Measurements from ENCODE around the gene ADAMTS7. TPM values are rescaled to one million over a fixed set of nuclear protein-coding genes. Genes with fewer than 3 reads are reported as not detected.

Gene ADAMTS7
- total RNA-seq, 4 donors from 2014 or later: 0.42 to 1.1 (median 0.76) TPM

GRCh38 chr15:78811825-78812183 lies 540 bp upstream of the ADAMTS7 start:
- H3K4me1 ChIP-seq: peaks cover 0 to 8% of the 10 kb centered on the region in 2 donors
- peak overlapping the region; percentile 54 to 72 (median 65) for H3K27ac ChIP-seq
- DNase-seq (no peak), ATAC-seq (peak in 1 of 2 donors; percentile 25)
- no peaks in the 10 kb centered on the region for H3K9me3 ChIP-seq
- no peaks in the 10 kb centered on the region for H3K36me3 ChIP-seq
- in situ Hi-C loops (cut with MboI; ENCODE audit: low sequenced_read_pairs in 4 of 4): no loop called here
- intact Hi-C loops (cut with DNase I; ENCODE audit: low total_unique reads): loop anchor here (5.0 kb wide), 1 partner anchor 50 kb away; no protein-coding TSS in a partner anchor
- H3K4me3 ChIP-seq: peak overlapping the region; percentile 57 to 71 (median 66)
- TF ChIP-seq POLR2A (IDR thresholded peaks at IDR 0.05): no peak
- peak in 2 of 5 experiments; percentile 7 to 9 for TF ChIP-seq CTCF (IDR thresholded peaks at IDR 0.05 in 4 of 5, conservative IDR thresholded peaks at IDR 0.05 in 1 of 5)
- H3K27me3 ChIP-seq: peaks cover 0 to 12% (median 4%) of the 10 kb centered on the region in 3 donors

- peak overlapping the region; percentile 52 to 63 (median 56) for H3K27ac ChIP-seq
- peaks cover 0 to 8% of the 10 kb centered on the region in 2 donors for H3K4me1 ChIP-seq
- H3K9me3 ChIP-seq: no peaks in the 10 kb centered on the region
- H3K27me3 ChIP-seq: peaks cover 0 to 12% (median 4%) of the 10 kb centered on the region in 3 donors
- intact Hi-C loops (cut with DNase I; ENCODE audit: low total_unique reads) (loop anchor here (5.0 kb wide), 1 partner anchor 48 kb away; no protein-coding TSS in a partner anchor), in situ Hi-C loops (cut with MboI; ENCODE audit: low sequenced_read_pairs in 4 of 4) (no loop called here)
- H3K36me3 ChIP-seq: no peaks in the 10 kb centered on the region
- DNase-seq: peak in 1 of 2 donors; percentile 20
- TF ChIP-seq CTCF (IDR thresholded peaks at IDR 0.05 in 4 of 5, conservative IDR thresholded peaks at IDR 0.05 in 1 of 5): no peak
- no peak for TF ChIP-seq POLR2A (IDR thresholded peaks at IDR 0.05)
- H3K4me3 ChIP-seq: peak overlapping the region; percentile 57 to 71 (median 66)
- peak; percentile 34 to 35 for ATAC-seq
Observed at GRCh38 chr15:78810362-78811123, 721 bp downstream of the ADAMTS7 start.

- peak overlapping the region; percentile 57 to 71 (median 66) for H3K4me3 ChIP-seq
- H3K4me1 ChIP-seq: peaks cover 0 to 8% of the 10 kb centered on the region in 2 donors
- no peaks in the 10 kb centered on the region for H3K36me3 ChIP-seq
- H3K27me3 ChIP-seq: peaks cover 0 to 12% (median 4%) of the 10 kb centered on the region in 3 donors
- no peak for TF ChIP-seq POLR2A (IDR thresholded peaks at IDR 0.05)
- no peak for ATAC-seq
- no peak for DNase-seq
- H3K9me3 ChIP-seq: no peaks in the 10 kb centered on the region
- in situ Hi-C loops (cut with MboI; ENCODE audit: low sequenced_read_pairs in 4 of 4): no loop called here
- H3K27ac ChIP-seq: peak overlapping the region; percentile 52 to 63 (median 56)
- intact Hi-C loops (cut with DNase I; ENCODE audit: low total_unique reads): loop anchor here (5.0 kb wide), 1 partner anchor 48 kb away; no protein-coding TSS in a partner anchor
Observed at GRCh38 chr15:78810003-78810361, 1.3 kb downstream of the ADAMTS7 start.

GRCh38 chr15:78808550-78808949 lies 2.7 kb downstream of the ADAMTS7 start:
- Histone ChIP-seq H3K4me1 (peaks cover 0 to 8% of the 10 kb centered on the region in 2 donors), H3K27me3 (peaks cover 0 to 12% (median 4%) of the 10 kb centered on the region in 3 donors), H3K27ac (no peak overlapping the region), H3K9me3 (no peaks in the 10 kb centered on the region), H3K4me3 (no peak overlapping the region), H3K36me3 (no peaks in the 10 kb centered on the region)
- in situ Hi-C loops (cut with MboI; ENCODE audit: low sequenced_read_pairs in 4 of 4): no loop called here
- no peak for DNase-seq
- intact Hi-C loops (cut with DNase I; ENCODE audit: low total_unique reads): no loop called here
- no peak for ATAC-seq
- TF ChIP-seq POLR2A (IDR thresholded peaks at IDR 0.05): no peak
- TF ChIP-seq CTCF (IDR thresholded peaks at IDR 0.05 in 4 of 5, conservative IDR thresholded peaks at IDR 0.05 in 1 of 5): peak in 1 of 5 experiments; percentile 13

- peaks cover 0 to 12% (median 4%) of the 10 kb centered on the region in 3 donors for H3K27me3 ChIP-seq
- H3K4me1 ChIP-seq: peaks cover 0 to 8% of the 10 kb centered on the region in 2 donors
- DNase-seq: no peak
- TF ChIP-seq POLR2A (IDR thresholded peaks at IDR 0.05): no peak
- no peak for TF ChIP-seq CTCF (IDR thresholded peaks at IDR 0.05 in 4 of 5, conservative IDR thresholded peaks at IDR 0.05 in 1 of 5)
- no peaks in the 10 kb centered on the region for H3K9me3 ChIP-seq
- H3K4me3 ChIP-seq: no peak overlapping the region
- no peak for ATAC-seq
- intact Hi-C loops (cut with DNase I; ENCODE audit: low total_unique reads) (no loop called here), in situ Hi-C loops (cut with MboI; ENCODE audit: low sequenced_read_pairs in 4 of 4) (no loop called here)
- no peaks in the 10 kb centered on the region for H3K36me3 ChIP-seq
- no peak overlapping the region for H3K27ac ChIP-seq
Observed at GRCh38 chr15:78807359-78807758, 3.9 kb downstream of the ADAMTS7 start.
